Brain microvascular endothelial cell (primary cell): ENCODE results near the gene RECK.

Experiments used
- DNase-seq: peaks from one replicate; pipeline ENCODE4 v3.0.0-alpha.2; 2020
- H3K27ac ChIP-seq: fragments of 250-450 bp; sonication (Bioruptor Pico); 2 replicates; pipeline ENCODE4 v1.5.1; 2020; ENCODE audit warnings: mild to moderate bottlenecking, moderate library complexity
- H3K27me3 ChIP-seq: fragments of 250-450 bp; sonication (Bioruptor Pico); replicated peaks from 2 replicates; pipeline ENCODE4 v1.5.1; 2020; ENCODE audit warnings: mild to moderate bottlenecking
- H3K36me3 ChIP-seq: fragments of 250-450 bp; sonication (Bioruptor Pico); replicated peaks from 2 replicates; pipeline ENCODE4 v1.5.1; 2020; ENCODE audit warnings: mild to moderate bottlenecking
- H3K4me3 ChIP-seq: 2 replicates; pipeline ENCODE4 v1.5.1; 2011; ENCODE audit warnings: low read depth, mild to moderate bottlenecking, control low read depth, low read length, moderate library complexity
- CTCF ChIP-seq: IDR thresholded peaks from 2 replicates; pipeline ENCODE4 v1.5.1; 2011; ENCODE audit warnings: low read depth, mild to moderate bottlenecking, moderate library complexity, low read length, control low read depth, inconsistent platforms; ENCODE audit errors: missing control alignments
- in situ Hi-C: cut with HindIII; loops from 2 replicates; pipeline ENCODE4 v1.10.0; 2017; ENCODE audit warnings: low sequenced_read_pairs, low pct_ligation_motif_present

RECK gene

GRCh38 chr9:36007852-36008251 is 28.9 kb upstream of the RECK start:
- DNase-seq, result no peak
- Histone ChIP-seq H3K27ac (no peak overlapping the region), H3K4me3 (no peak overlapping the region), H3K27me3 (peaks cover 2% of the 10 kb centered on the region), H3K36me3 (no peaks in the 10 kb centered on the region)
- TF ChIP-seq CTCF, result no peak
- in situ Hi-C loops, result no loop called here

- in situ Hi-C loops, result no loop called here
- Histone ChIP-seq H3K27me3 (peaks cover 2% of the 10 kb centered on the region), H3K27ac (no peak overlapping the region), H3K4me3 (no peak overlapping the region), H3K36me3 (no peaks in the 10 kb centered on the region)
- TF ChIP-seq CTCF, result peak; percentile 100
- peak; percentile 64 for DNase-seq
These were observed 27.9 kb upstream of the RECK start for GRCh38 chr9:36008774-36009300.

- H3K27ac ChIP-seq, result no peak overlapping the region
- no peaks in the 10 kb centered on the region for H3K27me3 ChIP-seq
- TF ChIP-seq CTCF, result no peak
- H3K4me3 ChIP-seq, result no peak overlapping the region
- peak; percentile 6 for DNase-seq
- H3K36me3 ChIP-seq, result no peaks in the 10 kb centered on the region
- in situ Hi-C loops, result no loop called here
These were observed 25.3 kb upstream of the RECK start for GRCh38 chr9:36011379-36011778.

GRCh38 chr9:36017278-36017677 is 19.4 kb upstream of the RECK start:
- no peak overlapping the region for H3K27ac ChIP-seq
- TF ChIP-seq CTCF, result no peak
- H3K36me3 ChIP-seq, result no peaks in the 10 kb centered on the region
- no peaks in the 10 kb centered on the region for H3K27me3 ChIP-seq
- in situ Hi-C loops, result no loop called here
- H3K4me3 ChIP-seq, result no peak overlapping the region
- DNase-seq, result no peak

GRCh38 chr9:36018129-36018528 is 18.6 kb upstream of the RECK start:
- Histone ChIP-seq H3K4me3 (no peak overlapping the region), H3K27me3 (no peaks in the 10 kb centered on the region), H3K27ac (no peak overlapping the region), H3K36me3 (no peaks in the 10 kb centered on the region)
- no peak for DNase-seq
- in situ Hi-C loops, result no loop called here
- TF ChIP-seq CTCF, result no peak
